Caco-2 (cell line): ENCODE data around the gene IP6K1. TPM values are rescaled to one million over a fixed set of nuclear protein-coding genes. Genes with fewer than 3 reads are reported as not detected.

Experiments
- BruUV-seq: library from RNA; stranded (reverse); fragments of 400-500 nt; replicated peaks from 2 replicates; lab custom pipeline; 2021; lab: Mats Ljungman, UMichigan
- CTCF ChIA-PET: fragments of 300-600 bp; sonication (Branson Sonifier 250); formaldehyde crosslinking; loops from one replicate; lab custom pipeline; 2022; ENCODE audit warnings: antibody characterized with exemption; lab: Charles Lee
- POLR2A ChIA-PET: fragments of 300-600 bp; sonication (Branson Sonifier 250); formaldehyde crosslinking; loops from one replicate; lab custom pipeline; 2022; ENCODE audit warnings: antibody characterized with exemption; lab: Charles Lee
- DNase-seq, 2 experiments: peaks; one replicate each; pipeline versions ENCODE4 v3.0.0 to v3.0.0-alpha.2; 2020 to 2022
- H3K27me3 ChIP-seq: replicated peaks from 2 replicates; pipeline ENCODE4 v1.6.0; 2011; ENCODE audit warnings: low read length; ENCODE audit not compliant: control insufficient read depth, insufficient read depth
- H3K36me3 ChIP-seq: 2 replicates; pipeline ENCODE4 v1.5.1; 2011; ENCODE audit warnings: low read length; ENCODE audit not compliant: control insufficient read depth, insufficient read depth
- H3K4me1 ChIP-seq: fragments of 250-450 bp; sonication (Bioruptor Pico); 2 replicates; pipeline ENCODE4 v1.5.1; 2020; ENCODE audit warnings: mild to moderate bottlenecking
- H3K4me3 ChIP-seq: 2 replicates; pipeline ENCODE4 v1.5.1; 2011; ENCODE audit warnings: low read depth, mild to moderate bottlenecking, control low read depth, low read length
- H3K9me3 ChIP-seq: fragments of 250-450 bp; sonication (Bioruptor Pico); 2 replicates; pipeline ENCODE4 v1.5.1; 2020; ENCODE audit warnings: mild to moderate bottlenecking, moderate library complexity
- H3K27ac Mint-ChIP-seq: one replicate; pipeline ENCODE4 v1.8.0; 2022; ENCODE audit warnings: mixed read lengths; ENCODE audit not compliant: unreplicated experiment
- H3K27me3 Mint-ChIP-seq: one replicate; pipeline ENCODE4 v1.8.0; 2022; ENCODE audit warnings: mixed read lengths; ENCODE audit not compliant: insufficient read depth, unreplicated experiment
- H3K36me3 Mint-ChIP-seq: one replicate; pipeline ENCODE4 v1.8.0; 2022; ENCODE audit warnings: mild to moderate bottlenecking, mixed read lengths; ENCODE audit not compliant: insufficient read depth, unreplicated experiment
- H3K4me1 Mint-ChIP-seq: one replicate; pipeline ENCODE4 v1.8.0; 2022; ENCODE audit warnings: low read depth, mixed read lengths; ENCODE audit not compliant: unreplicated experiment
- H3K4me3 Mint-ChIP-seq: one replicate; pipeline ENCODE4 v1.8.0; 2022; ENCODE audit warnings: mild to moderate bottlenecking, moderate library complexity, mixed read lengths; ENCODE audit not compliant: unreplicated experiment
- H3K9me3 Mint-ChIP-seq: one replicate; pipeline ENCODE4 v1.8.0; 2022; ENCODE audit warnings: mixed read lengths; ENCODE audit not compliant: unreplicated experiment
- CTCF ChIP-seq, 2 experiments: fragments of 200-600 bp in 1 of 2; IDR thresholded peaks; 1 replicate in 1 of 2; 2 replicates in 1 of 2; pipeline versions ENCODE4 v1.5.1 to v1.8.0; 2011 to 2022; ENCODE audit warnings: antibody characterized with exemption in 1 of 2, control low read depth in 1 of 2, inconsistent platforms in 1 of 2, low read depth in 1 of 2, low read length in 1 of 2, mild to moderate bottlenecking in 1 of 2, moderate library complexity in 1 of 2; ENCODE audit not compliant: insufficient read depth in 1 of 2, severe bottlenecking in 1 of 2, unreplicated experiment in 1 of 2
- intact Hi-C: fragments of 100-400 bp; cut with micrococcal nuclease; formaldehyde crosslinking; loops from one replicate; pipeline ENCODE4 v1.10.0; 2022; ENCODE audit not compliant: unreplicated experiment
- total RNA-seq: library from RNA; stranded (reverse); gene quantifications from 2 replicates; pipeline ENCODE4 v1.2.3, GENCODE V29; 2022

Gene IP6K1
- total RNA-seq, 1 experiment from 2014 or later = 35.5 TPM

GRCh38 chr3:49717959-49718857 lies 68.1 kb downstream of the IP6K1 start:
- Histone ChIP-seq H3K36me3 (peaks cover 1% of the 10 kb centered on the region; the same call in 1 of the 2 replicates), H3K27me3 (no peaks in the 10 kb centered on the region), H3K9me3 (no peaks in the 10 kb centered on the region), H3K4me3 (no peak overlapping the region), H3K4me1 (peaks cover 5% of the 10 kb centered on the region)
- Mint-ChIP-seq H3K27me3 (no peaks in the 10 kb centered on the region), H3K4me3 (peak overlapping the region; percentile 77), H3K9me3 (no peaks in the 10 kb centered on the region), H3K36me3 (peaks cover 73% of the 10 kb centered on the region), H3K27ac (peak overlapping the region; percentile 29), H3K4me1 (no peaks in the 10 kb centered on the region)
- TF ChIP-seq CTCF (IDR thresholded peaks at IDR 0.05; ENCODE audit: insufficient read depth in 1 of 2, low read depth in 1 of 2, low read length in 1 of 2, severe bottlenecking in 1 of 2, unreplicated experiment in 1 of 2) = no peak
- ChIA-PET CTCF (interaction anchor here (0.8 to 1.9 kb wide), 2 partner anchors 15 to 179 kb away, joined by 3 to 4 read pairs; no protein-coding TSS in a partner anchor), POLR2A (no interaction called here)
- no TSS peak for BruUV-seq
- intact Hi-C loops = loop anchor here (5.0 kb wide), 1 partner anchor 119 kb away; no protein-coding TSS in a partner anchor
- peak in 1 of 2 experiments; percentile 35 for DNase-seq

GRCh38 chr3:49717211-49717958 lies 69.0 kb downstream of the IP6K1 start:
- ChIA-PET POLR2A (no interaction called here), CTCF (no interaction called here)
- no peak overlapping the region for H3K4me3 ChIP-seq
- Mint-ChIP-seq H3K27me3 (no peaks in the 10 kb centered on the region), H3K4me3 (no peak overlapping the region), H3K4me1 (no peaks in the 10 kb centered on the region), H3K9me3 (no peaks in the 10 kb centered on the region), H3K27ac (no peak overlapping the region), H3K36me3 (peaks cover 69% of the 10 kb centered on the region)
- intact Hi-C loops = loop anchor here (5.0 kb wide), 1 partner anchor 120 kb away; no protein-coding TSS in a partner anchor
- H3K9me3 ChIP-seq = no peaks in the 10 kb centered on the region
- no peaks in the 10 kb centered on the region; the same call in 1 of the 2 replicates for H3K4me1 ChIP-seq
- no peak for DNase-seq
- H3K27me3 ChIP-seq = no peaks in the 10 kb centered on the region
- H3K36me3 ChIP-seq = peaks cover 1% of the 10 kb centered on the region; the same call in 1 of the 2 replicates
- TF ChIP-seq CTCF (IDR thresholded peaks at IDR 0.05; ENCODE audit: insufficient read depth in 1 of 2, low read depth in 1 of 2, low read length in 1 of 2, severe bottlenecking in 1 of 2, unreplicated experiment in 1 of 2) = no peak
- BruUV-seq = no TSS peak

GRCh38 chr3:49716691-49717210 lies 69.6 kb downstream of the IP6K1 start:
- POLR2A ChIA-PET = no interaction called here
- H3K36me3 Mint-ChIP-seq = peaks cover 66% of the 10 kb centered on the region
- no peak overlapping the region for H3K4me3 Mint-ChIP-seq

More at GRCh38 chr3:49716691-49717210, 69.6 kb downstream of the IP6K1 start:
- Mint-ChIP-seq H3K27me3 (no peaks in the 10 kb centered on the region), H3K9me3 (no peaks in the 10 kb centered on the region), H3K4me1 (no peaks in the 10 kb centered on the region), H3K27ac (no peak overlapping the region)
- no peaks in the 10 kb centered on the region; the same call in 1 of the 2 replicates for H3K4me1 ChIP-seq
- H3K9me3 ChIP-seq = no peaks in the 10 kb centered on the region
- CTCF ChIA-PET = no interaction called here
- TF ChIP-seq CTCF (IDR thresholded peaks at IDR 0.05; ENCODE audit: insufficient read depth in 1 of 2, low read depth in 1 of 2, low read length in 1 of 2, severe bottlenecking in 1 of 2, unreplicated experiment in 1 of 2) = no peak
- intact Hi-C loops = loop anchor here (5.0 kb wide), 1 partner anchor 121 kb away; no protein-coding TSS in a partner anchor
- no peak overlapping the region for H3K4me3 ChIP-seq
- BruUV-seq = no TSS peak
- no peaks in the 10 kb centered on the region; the same call in 1 of the 2 replicates for H3K36me3 ChIP-seq
- no peaks in the 10 kb centered on the region for H3K27me3 ChIP-seq
- peak in 1 of 2 experiments; percentile 34 for DNase-seq
